Fibroblast of lung (primary cell): ENCODE measurements around the gene DNAI7. TPM values are rescaled to one million over a fixed set of nuclear protein-coding genes. Genes with fewer than 3 reads are reported as not detected.

Experiments
- DNase-seq, 2 donors: peaks; one replicate each; pipeline versions ENCODE4 v3.0.0 to v3.0.0-alpha.2; 2010; ENCODE audit warnings: low read depth in 2 of 2
- H2AFZ ChIP-seq: 2 replicates; pipeline ENCODE4 v1.5.1; 2012; ENCODE audit warnings: low read length, control low read depth, inconsistent platforms
- H3K27ac ChIP-seq: 2 replicates; pipeline ENCODE4 v1.5.1; 2011; ENCODE audit warnings: low read length, control low read depth; ENCODE audit not compliant: insufficient read depth
- H3K27me3 ChIP-seq: 2 replicates; pipeline ENCODE4 v1.5.1; 2011; ENCODE audit warnings: mild to moderate bottlenecking, low read length; ENCODE audit not compliant: control insufficient read depth, insufficient read depth
- H3K36me3 ChIP-seq: 2 replicates; pipeline ENCODE4 v1.5.1; 2011; ENCODE audit warnings: low read length; ENCODE audit not compliant: control insufficient read depth, insufficient read depth
- H3K4me1 ChIP-seq: 2 replicates; pipeline ENCODE4 v1.5.1; 2011; ENCODE audit warnings: low read length; ENCODE audit not compliant: control insufficient read depth, insufficient read depth; ENCODE audit errors: extremely low read depth
- H3K4me2 ChIP-seq: 2 replicates; pipeline ENCODE4 v1.5.1; 2011; ENCODE audit warnings: low read length, control low read depth; ENCODE audit not compliant: insufficient read depth; ENCODE audit errors: extremely low read depth
- H3K4me3 ChIP-seq, 4 experiments: fragments of 200-600 bp in 1 of 4; sonication (generic) in 1 of 4; replicated peaks in 1 of 4; 2 replicates each; pipeline ENCODE4 v1.5.1; 2011 to 2016; ENCODE audit warnings: low read length in 4 of 4, low read depth in 3 of 4, mild to moderate bottlenecking in 3 of 4, control low read depth in 2 of 4, inconsistent platforms in 1 of 4, mixed read lengths in 1 of 4; ENCODE audit not compliant: insufficient read depth in 1 of 4; ENCODE audit errors: control extremely low read depth in 1 of 4
- H3K79me2 ChIP-seq: 2 replicates; pipeline ENCODE4 v1.5.1; 2012; ENCODE audit warnings: mild to moderate bottlenecking, low read length, inconsistent platforms; ENCODE audit not compliant: control insufficient read depth, insufficient read depth
- H3K9ac ChIP-seq: 2 replicates; pipeline ENCODE4 v1.5.1; 2011; ENCODE audit warnings: mild to moderate bottlenecking, low read length, control low read depth; ENCODE audit not compliant: insufficient read depth
- H3K9me3 ChIP-seq: 2 replicates; pipeline ENCODE4 v1.5.1; 2012; ENCODE audit warnings: low read depth, low read length; ENCODE audit not compliant: control insufficient read depth, insufficient read depth
- H4K20me1 ChIP-seq: 2 replicates; pipeline ENCODE4 v1.5.1; 2011; ENCODE audit warnings: low read length; ENCODE audit not compliant: control insufficient read depth, insufficient read depth; ENCODE audit errors: extremely low read depth
- CTCF ChIP-seq, 2 donors: IDR thresholded peaks in 1 of 2; conservative IDR thresholded peaks in 1 of 2; 1 replicate in 1 of 2; 2 replicates in 1 of 2; pipeline ENCODE4 v1.5.1; 2011 to 2012; ENCODE audit warnings: low read length in 2 of 2, control low read depth in 1 of 2, inconsistent platforms in 1 of 2, low read depth in 1 of 2, mild to moderate bottlenecking in 1 of 2
- EZH2 ChIP-seq: IDR thresholded peaks from 2 replicates; pipeline ENCODE4 v1.5.1; 2012; ENCODE audit warnings: low read length, control low read depth, mild to moderate bottlenecking; ENCODE audit errors: missing control alignments
- polyA plus RNA-seq, 2 donors: library from polyadenylated mRNA; depleted of rRNA in 1 of 2; stranded (reverse) in 1 of 2; unstranded in 1 of 2; fragments of >200 nt; gene quantifications; 2 replicates each; pipeline ENCODE4 v1.2.1, GENCODE V29; 2011 to 2012; ENCODE audit warnings: missing spikeins in 1 of 2
- total RNA-seq: library from RNA; depleted of rRNA; stranded (reverse); fragments of >200 nt; gene quantifications from 2 replicates; pipeline ENCODE4 v1.2.1, GENCODE V29; 2014

DNAI7 gene
- total and polyA plus RNA-seq, 2 donors (not counting 1 experiment from before 2014, with no cell fraction given) = 0.17 to 0.23 TPM

DNA sequence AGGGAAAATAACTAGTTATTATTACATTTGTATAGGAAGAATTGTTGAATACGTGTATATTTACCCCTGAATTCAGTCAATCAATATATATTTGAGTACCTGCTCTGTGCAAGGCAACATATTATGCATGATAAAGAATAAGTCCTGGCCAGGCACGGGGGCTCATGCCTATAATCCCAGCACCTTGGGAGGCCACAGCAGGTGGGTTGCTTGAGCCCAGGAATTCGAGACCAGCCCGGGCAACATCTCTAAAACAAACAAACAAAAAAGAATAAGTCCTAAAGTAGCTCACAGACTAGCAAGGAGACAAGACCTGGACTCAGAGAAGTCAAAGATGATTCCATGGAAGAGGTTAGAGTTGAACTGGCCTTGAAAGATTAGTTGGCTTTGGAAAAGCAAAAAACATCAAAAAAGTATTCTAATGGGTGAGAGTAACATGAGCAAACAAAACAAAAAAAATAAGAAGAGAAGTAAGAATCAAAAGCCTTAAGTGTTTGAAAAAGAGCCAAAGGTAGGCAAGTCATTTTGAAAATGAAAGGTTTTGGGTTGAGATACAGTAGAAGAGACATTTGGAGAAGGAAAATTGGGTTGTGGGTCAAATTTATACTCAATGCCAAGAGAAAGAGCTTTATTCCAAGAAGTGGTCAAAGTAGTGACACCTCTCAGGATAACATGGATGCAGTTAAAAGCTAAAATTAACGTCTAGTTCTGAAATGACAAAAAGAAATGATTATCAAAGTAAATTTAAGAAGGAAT, 130.9 kb downstream of the DNAI7 start:
- H4K20me1 ChIP-seq = no peaks in the 10 kb centered on the region
- TF ChIP-seq EZH2 = no peak
- TF ChIP-seq CTCF (conservative IDR thresholded peaks at IDR 0.05 in 1 of 2, IDR thresholded peaks at IDR 0.05 in 1 of 2; ENCODE audit: low read depth in 1 of 2, low read length in 2 of 2) = no peak
- H3K36me3 ChIP-seq = no peaks in the 10 kb centered on the region
- no peaks in the 10 kb centered on the region for H3K79me2 ChIP-seq
- no peaks in the 10 kb centered on the region for H3K9me3 ChIP-seq
- H3K4me3 ChIP-seq = no peak overlapping the region
- H3K27ac ChIP-seq = no peak overlapping the region
- H3K4me1 ChIP-seq = no peaks in the 10 kb centered on the region
- no peak overlapping the region for H3K9ac ChIP-seq
- H3K4me2 ChIP-seq = no peak overlapping the region
- H3K27me3 ChIP-seq = peaks cover 2% of the 10 kb centered on the region
- DNase-seq = no peak
- H2AFZ ChIP-seq = no peak overlapping the region

- Histone ChIP-seq H3K4me3 (no peak overlapping the region), H3K4me2 (no peak overlapping the region), H3K4me1 (no peaks in the 10 kb centered on the region), H3K79me2 (no peaks in the 10 kb centered on the region), H4K20me1 (no peaks in the 10 kb centered on the region), H3K27me3 (peaks cover 2% of the 10 kb centered on the region), H3K27ac (no peak overlapping the region), H3K9me3 (no peaks in the 10 kb centered on the region), H2AFZ (no peak overlapping the region), H3K9ac (no peak overlapping the region), H3K36me3 (no peaks in the 10 kb centered on the region)
- DNase-seq = no peak
- TF ChIP-seq EZH2 (no peak), CTCF (conservative IDR thresholded peaks at IDR 0.05 in 1 of 2, IDR thresholded peaks at IDR 0.05 in 1 of 2; ENCODE audit: low read depth in 1 of 2, low read length in 2 of 2) (no peak)
Observed at GRCh38 chr12:25058658-25059058, 136.3 kb downstream of the DNAI7 start.

Other genes starting within 250 kb of the DNAI7 start
- 93.7 and 162 TPM in 2 replicates for gene BCAT1, start 246.1 kb downstream of the DNAI7 start, total RNA-seq
- 27.8 and 31.9 TPM in 2 replicates for gene BCAT1, start 246.1 kb downstream of the DNAI7 start, polyA plus RNA-seq
- gene ETFRF1, start 77 bp upstream of the DNAI7 start, total RNA-seq = 13.9 and 17.3 TPM in 2 replicates
- gene ETFRF1, start 77 bp upstream of the DNAI7 start, polyA plus RNA-seq = 23.4 and 28.0 TPM in 2 replicates
- gene KRAS, start 55.8 kb upstream of the DNAI7 start, total RNA-seq = 12.3 and 15.0 TPM in 2 replicates
- gene KRAS, start 55.8 kb upstream of the DNAI7 start, polyA plus RNA-seq = 21.2 and 31.3 TPM in 2 replicates